H1 (cell line): ENCODE data around the gene PLEKHG3. TPM values are rescaled to one million over a fixed set of nuclear protein-coding genes. Genes with fewer than 3 reads are reported as not detected.

Experiments
- ATF3 ChIP-seq: IDR thresholded peaks from 2 replicates; pipeline ENCODE4 v1.6.1; 2011; ENCODE audit warnings: low read depth, mild to moderate bottlenecking, low read length; ENCODE audit not compliant: insufficient read depth
- CHD7 ChIP-seq: fragments of 300-600 bp; sonication (generic); IDR thresholded peaks from 2 replicates; pipeline ENCODE4 v1.7.1; 2012; ENCODE audit warnings: low read length, moderate library complexity, mild to moderate bottlenecking, inconsistent platforms; ENCODE audit not compliant: insufficient replicate concordance
- FOSL1 ChIP-seq: IDR thresholded peaks from 2 replicates; pipeline ENCODE4 v1.6.1; 2011; ENCODE audit warnings: mild to moderate bottlenecking, low read depth, low read length, moderate library complexity; ENCODE audit not compliant: insufficient read depth
- MAFK ChIP-seq: IDR thresholded peaks from 2 replicates; pipeline ENCODE4 v1.6.1; 2012; ENCODE audit warnings: low read depth, mild to moderate bottlenecking, improper control_type of control experiment, low read length
- NANOG ChIP-seq: IDR thresholded peaks from 2 replicates; pipeline ENCODE4 v1.6.1; 2011; ENCODE audit warnings: low read length, low read depth, mild to moderate bottlenecking, inconsistent platforms; ENCODE audit not compliant: insufficient read depth, poor library complexity, severe bottlenecking
- POU5F1 ChIP-seq: IDR thresholded peaks from 2 replicates; pipeline ENCODE4 v1.6.1; 2011; ENCODE audit warnings: low read depth, mild to moderate bottlenecking, low read length, moderate library complexity
- SP4 ChIP-seq: IDR thresholded peaks from 2 replicates; pipeline ENCODE4 v1.6.1; 2012; ENCODE audit warnings: low read length, inconsistent platforms
- TAF1 ChIP-seq: IDR thresholded peaks from 2 replicates; pipeline ENCODE4 v1.6.1; 2011; ENCODE audit warnings: mild to moderate bottlenecking, low read depth, low read length
- polyA plus RNA-seq, 7 experiments: library from polyadenylated mRNA; depleted of rRNA in 3 of 7; stranded (reverse) in 5 of 7; unstranded in 2 of 7; fragments of >200 nt in 5 of 7; fragments of 200-250 nt in 2 of 7; gene quantifications; 1 replicate in 5 of 7; 2 replicates in 1 of 7; 4 replicates in 1 of 7; pipeline versions ENCODE4 v1.2.1 to v1.2.3, GENCODE V29; 2011 to 2013; ENCODE audit warnings: missing spikeins in 2 of 7, mixed read lengths in 2 of 7
- total RNA-seq: library from RNA; stranded (reverse); fragmentation: NEBNext Ultra II Directional; extraction: Animal tissue kit (Norgen Biotek cat#: 25700); gene quantifications from 2 replicates; pipeline ENCODE4 v1.2.1, GENCODE V29; 2021

Gene PLEKHG3
- total and polyA plus RNA-seq, 2 of the 8 experiments (the other 6 are each of a cell fraction or from before 2014, with no cell fraction given), result 43.4 to 90.6 TPM

- TF ChIP-seq CHD7, result no peak
- no peak for TF ChIP-seq MAFK
- TF ChIP-seq FOSL1, result no peak
- TF ChIP-seq POU5F1, result no peak
- no peak for TF ChIP-seq SP4
- no peak for TF ChIP-seq ATF3
- no peak for TF ChIP-seq NANOG
- no peak for TF ChIP-seq TAF1
These were observed 23.4 kb downstream of the PLEKHG3 start (continued) for GRCh38 chr14:64727551-64728071.
